Thyroid gland (tissue), 4 donors: ENCODE measurements around the gene PDC. TPM values are rescaled to one million over a fixed set of nuclear protein-coding genes. Genes with fewer than 3 reads are reported as not detected.
"Not testable (repeated sequence)": the region's sequence is repeated elsewhere in the genome, so short reads cannot be mapped to it uniquely, and the experiment has no call there.

Experiments used
- DNase-seq, 2 donors: peaks; one replicate each; pipeline ENCODE4 v3.0.0-alpha.2; 2019
- H3K27ac ChIP-seq, 3 donors: fragments of 200-600 bp; sonication (generic); 1 replicate in 2 of 3; 2 replicates in 1 of 3; pipeline ENCODE4 v1.5.1; 2016 to 2019; ENCODE audit warnings: mild to moderate bottlenecking in 1 of 3, moderate library complexity in 1 of 3
- H3K27me3 ChIP-seq: fragments of 200-600 bp; sonication (generic); one replicate; pipeline ENCODE4 v1.5.1; 2019
- H3K36me3 ChIP-seq, 2 donors: fragments of 200-600 bp; sonication (generic); one replicate each; pipeline ENCODE4 v1.5.1; 2016 to 2019
- H3K4me1 ChIP-seq, 2 donors: fragments of 200-600 bp; sonication (generic); one replicate each; pipeline ENCODE4 v1.5.1; 2017 to 2019
- H3K4me3 ChIP-seq, 3 donors: fragments of 200-600 bp; sonication (generic); replicated peaks in 1 of 3; 1 replicate in 2 of 3; 2 replicates in 1 of 3; pipeline ENCODE4 v1.5.1; 2016; ENCODE audit warnings: mild to moderate bottlenecking in 1 of 3
- H3K9me3 ChIP-seq: fragments of 200-600 bp; sonication (generic); one replicate; pipeline ENCODE4 v1.5.1; 2017
- POLR2A ChIP-seq, 2 donors: fragments of 450-650 bp; IDR thresholded peaks; one replicate each; pipeline ENCODE4 v1.6.1; 2017; ENCODE audit warnings: antibody characterized with exemption in 2 of 2, mild to moderate bottlenecking in 2 of 2, moderate library complexity in 1 of 2
- WGBS, 2 donors: methylation state at CpG; one replicate each; pipeline ENCODE4 v1.1.5; 2017; 5-methylcytosine and 5-hydroxymethylcytosine counted together
- intact Hi-C: fragments of 100-400 bp; cut with DNase I; formaldehyde crosslinking; loops from one replicate; pipeline ENCODE4 v1.15.1; 2023
- total RNA-seq, 4 donors: library from RNA; depleted of rRNA; stranded (reverse); fragments of >200 nt; gene quantifications; one replicate each; pipeline ENCODE4 v1.2.3, GENCODE V29; 2016
- TF ChIP-seq, protein P1 (sequence below), 6 experiments: fragments of 200-600 bp in 3 of 6; fragments of 450-650 bp in 3 of 6; sonication (generic) in 3 of 6; IDR thresholded peaks; one replicate each; pipeline ENCODE4 v1.5.1; 2016 to 2019; ENCODE audit warnings: antibody characterized with exemption in 6 of 6, mild to moderate bottlenecking in 2 of 6, inconsistent platforms in 1 of 6, moderate library complexity in 1 of 6

The PDC gene
- total RNA-seq, 4 donors from 2014 or later, result not detected

DNA sequence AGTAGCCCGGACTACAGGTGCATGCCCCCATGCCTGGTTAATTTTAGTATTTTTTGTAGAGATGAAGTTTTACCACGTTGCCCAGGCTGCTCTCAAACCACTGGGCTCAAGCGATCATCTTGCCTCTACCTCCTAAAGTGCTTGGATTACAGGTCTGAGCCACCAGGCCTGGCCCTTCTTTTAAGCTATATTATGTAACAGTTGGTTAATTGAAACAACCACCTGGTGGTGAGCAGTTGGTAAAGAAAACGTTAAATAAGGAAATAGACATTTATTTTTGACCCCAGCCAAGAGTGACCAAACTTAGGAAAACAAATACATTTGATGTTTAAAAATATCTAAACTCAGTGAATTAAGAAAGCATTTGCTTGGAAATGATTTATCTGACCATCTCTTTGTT, 12.1 kb upstream of the PDC start:
- intact Hi-C loops, result no loop called here
- no peak for DNase-seq
- no peaks in the 10 kb centered on the region for H3K4me1 ChIP-seq
- no peaks in the 10 kb centered on the region for H3K36me3 ChIP-seq
- H3K27me3 ChIP-seq, result no peaks in the 10 kb centered on the region
- 76 to 85% methylated on average over 4 of the region's 4 CpGs for WGBS, 2 donors
- H3K27ac ChIP-seq, result no peak overlapping the region
- no peak for TF ChIP-seq POLR2A (IDR thresholded peaks at IDR 0.05)
- TF ChIP-seq, protein P1, sequence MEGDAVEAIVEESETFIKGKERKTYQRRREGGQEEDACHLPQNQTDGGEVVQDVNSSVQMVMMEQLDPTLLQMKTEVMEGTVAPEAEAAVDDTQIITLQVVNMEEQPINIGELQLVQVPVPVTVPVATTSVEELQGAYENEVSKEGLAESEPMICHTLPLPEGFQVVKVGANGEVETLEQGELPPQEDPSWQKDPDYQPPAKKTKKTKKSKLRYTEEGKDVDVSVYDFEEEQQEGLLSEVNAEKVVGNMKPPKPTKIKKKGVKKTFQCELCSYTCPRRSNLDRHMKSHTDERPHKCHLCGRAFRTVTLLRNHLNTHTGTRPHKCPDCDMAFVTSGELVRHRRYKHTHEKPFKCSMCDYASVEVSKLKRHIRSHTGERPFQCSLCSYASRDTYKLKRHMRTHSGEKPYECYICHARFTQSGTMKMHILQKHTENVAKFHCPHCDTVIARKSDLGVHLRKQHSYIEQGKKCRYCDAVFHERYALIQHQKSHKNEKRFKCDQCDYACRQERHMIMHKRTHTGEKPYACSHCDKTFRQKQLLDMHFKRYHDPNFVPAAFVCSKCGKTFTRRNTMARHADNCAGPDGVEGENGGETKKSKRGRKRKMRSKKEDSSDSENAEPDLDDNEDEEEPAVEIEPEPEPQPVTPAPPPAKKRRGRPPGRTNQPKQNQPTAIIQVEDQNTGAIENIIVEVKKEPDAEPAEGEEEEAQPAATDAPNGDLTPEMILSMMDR (IDR thresholded peaks at IDR 0.05), result no peak
- H3K9me3 ChIP-seq, result no peaks in the 10 kb centered on the region
- H3K4me3 ChIP-seq, result no peak overlapping the region

DNA sequence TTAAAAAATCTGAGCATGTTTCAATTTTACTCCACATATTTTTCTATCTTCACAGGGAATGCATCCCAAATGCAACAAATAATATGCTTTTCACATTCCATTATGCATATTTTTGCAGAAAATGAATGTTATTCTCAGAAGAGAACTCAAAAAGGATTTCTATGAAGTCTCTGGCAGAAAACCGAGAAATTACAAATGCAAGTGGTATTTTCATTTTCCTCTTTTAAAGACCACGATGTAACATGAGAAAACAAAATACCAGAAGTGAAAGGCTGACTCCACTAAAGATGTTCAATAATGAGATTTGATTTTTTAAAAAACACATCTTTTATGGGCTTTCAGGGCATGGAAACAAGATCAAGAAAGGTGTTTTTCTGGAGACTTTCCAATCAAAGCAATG, 5.0 kb upstream of the PDC start:
- no peak overlapping the region for H3K4me3 ChIP-seq
- intact Hi-C loops, result no loop called here
- no peak overlapping the region for H3K27ac ChIP-seq
- no peaks in the 10 kb centered on the region for H3K36me3 ChIP-seq
- DNase-seq, result no peak
- 63 to 87% methylated on average over 2 of the region's 2 CpGs for WGBS, 2 donors
- TF ChIP-seq POLR2A (IDR thresholded peaks at IDR 0.05), result no peak
- H3K27me3 ChIP-seq, result no peaks in the 10 kb centered on the region
- no peaks in the 10 kb centered on the region for H3K4me1 ChIP-seq
- no peaks in the 10 kb centered on the region for H3K9me3 ChIP-seq

DNA sequence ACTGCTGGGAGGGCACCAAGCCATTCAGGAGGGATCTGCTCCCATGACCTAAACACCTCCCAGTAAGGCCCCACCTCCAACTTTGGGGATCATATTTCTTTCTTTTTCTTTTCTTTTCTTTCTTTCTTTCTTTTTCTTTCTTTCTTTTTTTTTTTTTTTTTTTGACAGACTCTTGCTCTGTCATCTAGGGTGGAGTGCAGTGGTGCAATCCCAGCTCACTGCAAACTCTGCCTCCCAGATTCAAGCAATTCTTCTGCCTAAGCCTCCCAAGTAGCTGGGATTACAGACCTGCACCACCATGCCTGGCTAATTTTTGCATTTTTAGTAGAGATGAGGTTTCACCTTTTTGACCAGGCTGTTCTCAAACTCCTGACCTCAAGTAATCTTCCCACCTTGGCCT, 4.6 kb upstream of the PDC start:
- H3K36me3 ChIP-seq, H3K4me3 ChIP-seq, H3K27ac ChIP-seq, H3K4me1 ChIP-seq, DNase-seq, H3K27me3 ChIP-seq, H3K9me3 ChIP-seq, intact Hi-C loops: not testable (repeated sequence)

DNA sequence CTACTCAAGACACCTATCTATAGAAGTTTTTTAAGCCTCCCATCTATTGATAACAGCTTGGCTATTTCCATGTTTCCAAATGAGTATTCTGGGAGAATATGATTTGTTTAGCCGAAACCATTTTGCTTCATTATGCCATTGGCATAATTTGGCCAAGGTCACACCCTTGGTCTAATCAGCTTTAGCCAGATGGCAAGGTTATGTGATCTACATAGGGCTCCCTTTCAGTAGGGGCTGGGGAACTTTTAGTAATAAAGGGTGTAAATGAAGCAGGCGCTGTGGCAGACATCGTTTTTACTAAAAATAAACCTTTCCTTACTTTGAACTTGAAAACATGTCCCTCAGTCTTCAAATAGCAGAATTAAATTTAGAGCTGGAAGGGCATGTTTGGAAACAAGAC, 3.0 kb upstream of the PDC start:
- TF ChIP-seq, protein P1 (IDR thresholded peaks at IDR 0.05), result no peak
- no peak for TF ChIP-seq POLR2A (IDR thresholded peaks at IDR 0.05)
- 88 to 89% methylated on average over 3 of the region's 3 CpGs for WGBS, 2 donors
- intact Hi-C loops, result no loop called here
- Histone ChIP-seq H3K27ac (no peak overlapping the region), H3K4me3 (no peak overlapping the region), H3K4me1 (no peaks in the 10 kb centered on the region), H3K9me3 (no peaks in the 10 kb centered on the region), H3K27me3 (no peaks in the 10 kb centered on the region), H3K36me3 (no peaks in the 10 kb centered on the region)
- no peak for DNase-seq

DNA sequence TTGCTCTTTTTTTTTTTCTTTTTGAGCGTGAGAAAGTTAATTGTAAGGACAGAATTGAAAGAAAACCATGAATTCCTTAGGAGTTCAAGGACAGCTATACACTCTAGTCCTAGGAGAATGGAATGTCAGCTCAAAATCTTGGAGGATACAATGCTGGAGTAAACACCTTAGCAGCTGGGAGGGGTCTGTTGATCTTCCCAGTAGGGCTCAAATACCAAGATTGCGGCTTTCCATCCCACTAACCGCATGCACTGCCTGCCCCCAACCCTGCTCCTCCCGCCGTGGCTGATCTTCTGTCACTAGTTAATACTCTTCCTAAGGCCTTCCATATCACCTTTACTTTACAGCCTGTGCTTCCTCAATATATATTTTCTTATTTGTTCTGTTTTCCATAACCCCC, 2.6 kb upstream of the PDC start:
- no peaks in the 10 kb centered on the region for H3K9me3 ChIP-seq
- H3K4me3 ChIP-seq, result no peak overlapping the region
- no peak overlapping the region for H3K27ac ChIP-seq
- H3K4me1 ChIP-seq, result no peaks in the 10 kb centered on the region
- no peak for TF ChIP-seq POLR2A (IDR thresholded peaks at IDR 0.05)
- TF ChIP-seq, protein P1 (IDR thresholded peaks at IDR 0.05), result no peak
- no peak for DNase-seq
- intact Hi-C loops, result no loop called here
- WGBS, 2 donors, result 63 to 71% methylated on average over 5 of the region's 5 CpGs
- H3K36me3 ChIP-seq, result no peaks in the 10 kb centered on the region
- H3K27me3 ChIP-seq, result no peaks in the 10 kb centered on the region

DNA sequence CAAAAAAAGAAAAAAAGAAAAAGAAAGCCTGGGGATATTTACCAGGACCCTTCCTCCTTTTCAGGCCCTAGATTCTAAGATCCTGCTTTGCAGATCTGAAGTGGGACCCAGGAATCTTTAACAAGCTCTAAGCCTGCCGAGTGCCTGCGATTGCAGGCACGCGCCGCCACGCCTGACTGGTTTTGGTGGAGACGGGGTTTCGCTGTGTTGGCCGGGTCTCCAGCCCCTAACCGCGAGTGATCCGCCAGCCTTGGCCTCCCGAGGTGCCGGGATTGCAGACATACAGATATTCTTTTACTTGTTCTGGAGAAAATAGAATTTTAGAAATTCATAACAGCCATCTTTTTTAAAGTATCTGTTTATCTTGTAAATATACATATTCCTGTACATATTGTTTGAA, 1.8 kb downstream of the PDC start:
- DNase-seq, H3K9me3 ChIP-seq, H3K4me3 ChIP-seq, intact Hi-C loops, H3K27ac ChIP-seq, H3K36me3 ChIP-seq, H3K4me1 ChIP-seq, H3K27me3 ChIP-seq: not testable (repeated sequence)
- 67 to 75% methylated on average over 14 of the region's 14 CpGs for WGBS, 2 donors

DNA sequence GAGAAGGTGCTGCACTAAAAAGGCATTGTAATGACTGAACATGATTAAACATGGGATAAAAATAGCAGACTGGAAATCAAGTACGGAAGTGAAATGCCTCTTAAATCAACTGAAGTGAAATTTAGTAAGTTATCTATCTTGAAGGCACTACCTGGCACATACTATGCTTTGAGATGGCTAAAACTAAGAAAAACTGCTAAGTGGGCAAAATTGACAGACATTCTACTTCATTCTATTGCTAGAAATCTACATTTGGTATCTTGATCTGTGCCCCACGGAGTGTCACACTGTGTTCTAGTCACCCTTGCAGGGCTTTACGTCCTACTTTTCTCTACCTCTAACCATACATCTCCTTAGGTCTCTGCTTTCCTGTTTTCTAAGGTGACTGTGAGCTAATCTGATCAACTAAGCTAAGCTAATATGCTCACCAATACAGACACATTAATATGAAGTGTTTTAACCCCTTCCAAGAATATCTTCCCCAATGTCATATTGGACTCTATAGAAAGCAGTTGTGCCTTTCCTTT, 4.1 kb downstream of the PDC start:
- no peak for DNase-seq
- intact Hi-C loops, result no loop called here
- TF ChIP-seq, protein P1 (IDR thresholded peaks at IDR 0.05), result no peak
- no peak for TF ChIP-seq POLR2A (IDR thresholded peaks at IDR 0.05)
- Histone ChIP-seq H3K4me3 (no peak overlapping the region), H3K27me3 (no peaks in the 10 kb centered on the region), H3K27ac (no peak overlapping the region), H3K4me1 (no peaks in the 10 kb centered on the region), H3K9me3 (no peaks in the 10 kb centered on the region), H3K36me3 (no peaks in the 10 kb centered on the region)
- WGBS, 2 donors, result 70 to 75% methylated on average over 3 of the region's 3 CpGs
